Erythroblast (primary cell): ENCODE results near the gene GGT6.

ENCODE experiments used
- GATA1 ChIP-seq: IDR thresholded peaks from 2 replicates; pipeline ENCODE4 v1.6.1; 2011; ENCODE audit warnings: low read depth, mild to moderate bottlenecking, control low read depth, low read length, moderate library complexity
- POLR2A ChIP-seq: IDR thresholded peaks from 2 replicates; pipeline ENCODE4 v1.6.1; 2011; ENCODE audit warnings: mild to moderate bottlenecking, low read length

GRCh38 chr17:4596636-4597380 lies 36.4 kb upstream of the GGT6 start:
- TF ChIP-seq POLR2A (no peak), GATA1 (no peak)
